HepG2 (cell line): Measurements from ENCODE around the gene KRABD2.
A peak's percentile ranks its signal among the peaks of the same experiment; 100 is the strongest.

Experiments used
- ATF7 ChIP-seq, 2 experiments: fragments of 450-650 bp in 1 of 2; sonication (generic) in 1 of 2; formaldehyde crosslinking in 1 of 2; IDR thresholded peaks; 2 replicates each; pipeline versions ENCODE4 v1.4.0 to v1.6.1; 2016 to 2020; ENCODE audit warnings: antibody characterized with exemption in 1 of 2, mild to moderate bottlenecking in 1 of 2, missing genetic modification reagents in 1 of 2
- HOXA7 ChIP-seq: sonication (generic); formaldehyde crosslinking; IDR thresholded peaks from 2 replicates; pipeline ENCODE4 v1.8.1; 2022; ENCODE audit warnings: mild to moderate bottlenecking, missing genetic modification reagents, moderate library complexity
- KDM1A ChIP-seq: IDR thresholded peaks from 2 replicates; pipeline ENCODE4 v1.6.1; 2016; ENCODE audit warnings: missing compliant biosample characterization
- KLF13 ChIP-seq: sonication (generic); formaldehyde crosslinking; IDR thresholded peaks from 2 replicates; pipeline ENCODE4 v1.4.0; 2020; ENCODE audit warnings: mild to moderate bottlenecking, missing genetic modification reagents
- MAFF ChIP-seq: IDR thresholded peaks from 2 replicates; pipeline ENCODE4 v1.6.1; 2011; ENCODE audit warnings: low read depth, low read length, improper control_type of control experiment
- PITX1 ChIP-seq: sonication (generic); formaldehyde crosslinking; IDR thresholded peaks from 2 replicates; pipeline ENCODE4 v1.5.1; 2020; ENCODE audit warnings: mild to moderate bottlenecking, missing genetic modification reagents
- RFX5 ChIP-seq: IDR thresholded peaks from 2 replicates; pipeline ENCODE4 v1.6.1; 2011; ENCODE audit warnings: low read depth, low read length, improper control_type of control experiment
- SATB2 ChIP-seq: sonication (generic); formaldehyde crosslinking; IDR thresholded peaks from 2 replicates; pipeline ENCODE4 v1.5.0; 2020; ENCODE audit warnings: missing genetic modification reagents
- SMAD9 ChIP-seq: sonication (generic); formaldehyde crosslinking; IDR thresholded peaks from 2 replicates; pipeline ENCODE4 v1.5.1; 2020; ENCODE audit warnings: mild to moderate bottlenecking, missing genetic modification reagents
- SRY ChIP-seq: sonication (generic); formaldehyde crosslinking; IDR thresholded peaks from 2 replicates; pipeline ENCODE4 v1.8.0; 2022; ENCODE audit warnings: mild to moderate bottlenecking, missing genetic modification reagents
- THYN1 ChIP-seq: sonication (generic); formaldehyde crosslinking; IDR thresholded peaks from 2 replicates; pipeline ENCODE4 v1.8.1; 2023; ENCODE audit warnings: low read depth, mild to moderate bottlenecking, moderate library complexity, missing genetic modification reagents, borderline replicate concordance
- ZFP82 ChIP-seq: sonication (generic); formaldehyde crosslinking; IDR thresholded peaks from 2 replicates; pipeline ENCODE4 v1.5.1; 2020; ENCODE audit warnings: mild to moderate bottlenecking, missing genetic modification reagents, borderline replicate concordance
- ZMYM2 ChIP-seq: sonication (generic); formaldehyde crosslinking; IDR thresholded peaks from 2 replicates; pipeline ENCODE4 v1.8.0; 2022; ENCODE audit warnings: mild to moderate bottlenecking, missing genetic modification reagents
- ZNF160 ChIP-seq: sonication (generic); formaldehyde crosslinking; IDR thresholded peaks from 2 replicates; pipeline ENCODE4 v1.8.0; 2022; ENCODE audit warnings: mild to moderate bottlenecking, inconsistent platforms, missing genetic modification reagents
- ZNF292 ChIP-seq: sonication (generic); formaldehyde crosslinking; IDR thresholded peaks from 2 replicates; pipeline ENCODE4 v1.8.1; 2022; ENCODE audit warnings: mild to moderate bottlenecking, low read depth, missing genetic modification reagents, borderline replicate concordance
- ZNF558 ChIP-seq: sonication (generic); formaldehyde crosslinking; IDR thresholded peaks from 2 replicates; pipeline ENCODE4 v1.9.0; 2022; ENCODE audit warnings: mild to moderate bottlenecking, missing genetic modification reagents, borderline replicate concordance
- ZNF672 ChIP-seq: sonication (generic); formaldehyde crosslinking; IDR thresholded peaks from 2 replicates; pipeline ENCODE4 v1.8.1; 2022; ENCODE audit warnings: missing genetic modification reagents
- ZNF780A ChIP-seq: sonication (generic); formaldehyde crosslinking; IDR thresholded peaks from 2 replicates; pipeline ENCODE4 v1.8.0; 2022; ENCODE audit warnings: mild to moderate bottlenecking, missing genetic modification reagents, moderate library complexity
- ZNF816 ChIP-seq: sonication (generic); formaldehyde crosslinking; IDR thresholded peaks from 2 replicates; pipeline ENCODE4 v1.8.0; 2022; ENCODE audit warnings: missing genetic modification reagents, mild to moderate bottlenecking, borderline replicate concordance
- ZNF850 ChIP-seq: sonication (generic); formaldehyde crosslinking; conservative IDR thresholded peaks from 2 replicates; pipeline ENCODE4 v1.9.0; 2021; ENCODE audit warnings: mild to moderate bottlenecking, missing genetic modification reagents
- TF ChIP-seq, protein P1 (sequence below): sonication (generic); formaldehyde crosslinking; IDR thresholded peaks from 2 replicates; pipeline ENCODE4 v1.4.0; 2020; ENCODE audit warnings: missing genetic modification reagents, borderline replicate concordance
- TF ChIP-seq, protein P2 (sequence below): fragments of 450-650 bp; IDR thresholded peaks from 2 replicates; pipeline ENCODE4 v1.6.1; 2017; ENCODE audit warnings: mild to moderate bottlenecking
- TF ChIP-seq, protein P3 (sequence below): sonication (generic); formaldehyde crosslinking; IDR thresholded peaks from 2 replicates; pipeline ENCODE4 v1.8.1; 2023; ENCODE audit warnings: mild to moderate bottlenecking, inconsistent platforms, moderate library complexity, missing genetic modification reagents, borderline replicate concordance

KRABD2 gene

GRCh38 chr17:8420041-8420934 is 43.8 kb upstream of the KRABD2 start (continued):
- peak; percentile 67; the same call in 1 of the 2 replicates for TF ChIP-seq ZNF292
- peak; percentile 89 for TF ChIP-seq ATF7 (IDR thresholded peaks at IDR 0.05)
- TF ChIP-seq ATF7 (CRISPR knock-in tag; IDR thresholded peaks at IDR 0.05): peak; percentile 97
- TF ChIP-seq ZNF816 (CRISPR knock-in tag): no peak; the same call in 1 of the 2 replicates
- no peak for TF ChIP-seq ZNF558 (CRISPR knock-in tag)
- no peak for TF ChIP-seq SMAD9 (CRISPR knock-in tag)
- TF ChIP-seq ZNF160 (CRISPR knock-in tag): peak; percentile 60; the same call in 1 of the 2 replicates
- 0 out of 2 replicates have a peak, but pooled peaks have one; percentile 47 for TF ChIP-seq ZNF672 (CRISPR knock-in tag)
- TF ChIP-seq PITX1 (CRISPR knock-in tag): peak; percentile 87; the same call in 1 of the 2 replicates
- peak; percentile 69; the same call in 1 of the 2 replicates for TF ChIP-seq KDM1A (CRISPR knock-in tag)
- TF ChIP-seq THYN1 (CRISPR knock-in tag): no peak
- TF ChIP-seq KLF13 (CRISPR knock-in tag): no peak
- TF ChIP-seq, protein P1, sequence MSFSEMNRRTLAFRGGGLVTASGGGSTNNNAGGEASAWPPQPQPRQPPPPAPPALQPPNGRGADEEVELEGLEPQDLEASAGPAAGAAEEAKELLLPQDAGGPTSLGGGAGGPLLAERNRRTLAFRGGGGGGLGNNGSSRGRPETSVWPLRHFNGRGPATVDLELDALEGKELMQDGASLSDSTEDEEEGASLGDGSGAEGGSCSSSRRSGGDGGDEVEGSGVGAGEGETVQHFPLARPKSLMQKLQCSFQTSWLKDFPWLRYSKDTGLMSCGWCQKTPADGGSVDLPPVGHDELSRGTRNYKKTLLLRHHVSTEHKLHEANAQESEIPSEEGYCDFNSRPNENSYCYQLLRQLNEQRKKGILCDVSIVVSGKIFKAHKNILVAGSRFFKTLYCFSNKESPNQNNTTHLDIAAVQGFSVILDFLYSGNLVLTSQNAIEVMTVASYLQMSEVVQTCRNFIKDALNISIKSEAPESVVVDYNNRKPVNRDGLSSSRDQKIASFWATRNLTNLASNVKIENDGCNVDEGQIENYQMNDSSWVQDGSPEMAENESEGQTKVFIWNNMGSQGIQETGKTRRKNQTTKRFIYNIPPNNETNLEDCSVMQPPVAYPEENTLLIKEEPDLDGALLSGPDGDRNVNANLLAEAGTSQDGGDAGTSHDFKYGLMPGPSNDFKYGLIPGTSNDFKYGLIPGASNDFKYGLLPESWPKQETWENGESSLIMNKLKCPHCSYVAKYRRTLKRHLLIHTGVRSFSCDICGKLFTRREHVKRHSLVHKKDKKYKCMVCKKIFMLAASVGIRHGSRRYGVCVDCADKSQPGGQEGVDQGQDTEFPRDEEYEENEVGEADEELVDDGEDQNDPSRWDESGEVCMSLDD (CRISPR knock-in tag): no peak
- TF ChIP-seq RFX5: no peak
- TF ChIP-seq, protein P2, sequence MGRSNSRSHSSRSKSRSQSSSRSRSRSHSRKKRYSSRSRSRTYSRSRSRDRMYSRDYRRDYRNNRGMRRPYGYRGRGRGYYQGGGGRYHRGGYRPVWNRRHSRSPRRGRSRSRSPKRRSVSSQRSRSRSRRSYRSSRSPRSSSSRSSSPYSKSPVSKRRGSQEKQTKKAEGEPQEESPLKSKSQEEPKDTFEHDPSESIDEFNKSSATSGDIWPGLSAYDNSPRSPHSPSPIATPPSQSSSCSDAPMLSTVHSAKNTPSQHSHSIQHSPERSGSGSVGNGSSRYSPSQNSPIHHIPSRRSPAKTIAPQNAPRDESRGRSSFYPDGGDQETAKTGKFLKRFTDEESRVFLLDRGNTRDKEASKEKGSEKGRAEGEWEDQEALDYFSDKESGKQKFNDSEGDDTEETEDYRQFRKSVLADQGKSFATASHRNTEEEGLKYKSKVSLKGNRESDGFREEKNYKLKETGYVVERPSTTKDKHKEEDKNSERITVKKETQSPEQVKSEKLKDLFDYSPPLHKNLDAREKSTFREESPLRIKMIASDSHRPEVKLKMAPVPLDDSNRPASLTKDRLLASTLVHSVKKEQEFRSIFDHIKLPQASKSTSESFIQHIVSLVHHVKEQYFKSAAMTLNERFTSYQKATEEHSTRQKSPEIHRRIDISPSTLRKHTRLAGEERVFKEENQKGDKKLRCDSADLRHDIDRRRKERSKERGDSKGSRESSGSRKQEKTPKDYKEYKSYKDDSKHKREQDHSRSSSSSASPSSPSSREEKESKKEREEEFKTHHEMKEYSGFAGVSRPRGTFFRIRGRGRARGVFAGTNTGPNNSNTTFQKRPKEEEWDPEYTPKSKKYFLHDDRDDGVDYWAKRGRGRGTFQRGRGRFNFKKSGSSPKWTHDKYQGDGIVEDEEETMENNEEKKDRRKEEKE: no peak
- TF ChIP-seq, protein P3, sequence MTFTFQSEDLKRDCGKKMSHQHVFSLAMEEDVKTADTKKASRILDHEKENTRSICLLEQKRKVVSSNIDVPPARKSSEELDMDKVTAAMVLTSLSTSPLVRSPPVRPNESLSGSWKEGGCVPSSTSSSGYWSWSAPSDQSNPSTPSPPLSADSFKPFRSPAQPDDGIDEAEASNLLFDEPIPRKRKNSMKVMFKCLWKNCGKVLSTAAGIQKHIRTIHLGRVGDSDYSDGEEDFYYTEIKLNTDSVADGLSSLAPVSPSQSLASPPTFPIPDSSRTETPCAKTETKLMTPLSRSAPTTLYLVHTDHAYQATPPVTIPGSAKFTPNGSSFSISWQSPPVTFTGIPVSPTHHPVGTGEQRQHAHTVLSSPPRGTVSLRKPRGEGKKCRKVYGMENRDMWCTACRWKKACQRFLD (CRISPR knock-in tag): no peak
- TF ChIP-seq ZNF850: no peak
- no peak for TF ChIP-seq HOXA7 (CRISPR knock-in tag)
- TF ChIP-seq ZFP82: no peak
- TF ChIP-seq SATB2 (CRISPR knock-in tag): 0 out of 2 replicates have a peak, but pooled peaks have one; percentile 72
- TF ChIP-seq SRY (CRISPR knock-in tag): no peak
- peak; percentile 88 for TF ChIP-seq ZMYM2 (CRISPR knock-in tag)
- 0 out of 2 replicates have a peak, but pooled peaks have one; percentile 33 for TF ChIP-seq ZNF780A (CRISPR knock-in tag)
- no peak for TF ChIP-seq MAFF
